Spleen (tissue), 7 donors: ENCODE results near the gene RAB3D.

Source experiments
- POLR2A ChIP-seq, 3 donors: fragments of 450-650 bp; IDR thresholded peaks; one replicate each; pipeline ENCODE4 v1.5.1; 2017; ENCODE audit warnings: antibody characterized with exemption in 3 of 3, mild to moderate bottlenecking in 1 of 3
- TF ChIP-seq, protein P1 (sequence below), 11 experiments: fragments of 200-600 bp in 7 of 11; fragments of 450-650 bp in 4 of 11; sonication (generic) in 4 of 11; IDR thresholded peaks in 8 of 11; conservative IDR thresholded peaks in 3 of 11; 1 replicate in 7 of 11; 2 replicates in 4 of 11; pipeline versions ENCODE4 v1.4.0 to v1.8.0; 2016 to 2021; ENCODE audit warnings: antibody characterized with exemption in 11 of 11, inconsistent platforms in 4 of 11, mild to moderate bottlenecking in 1 of 11
- donor health status: DM: no; HTN: no; CAD: no; lungs with moderate emphysema.
- donor health status: DM: no; HTN: no; CAD: no.
- donor health status: DM: no; HTN: no; CAD: no.

DNA sequence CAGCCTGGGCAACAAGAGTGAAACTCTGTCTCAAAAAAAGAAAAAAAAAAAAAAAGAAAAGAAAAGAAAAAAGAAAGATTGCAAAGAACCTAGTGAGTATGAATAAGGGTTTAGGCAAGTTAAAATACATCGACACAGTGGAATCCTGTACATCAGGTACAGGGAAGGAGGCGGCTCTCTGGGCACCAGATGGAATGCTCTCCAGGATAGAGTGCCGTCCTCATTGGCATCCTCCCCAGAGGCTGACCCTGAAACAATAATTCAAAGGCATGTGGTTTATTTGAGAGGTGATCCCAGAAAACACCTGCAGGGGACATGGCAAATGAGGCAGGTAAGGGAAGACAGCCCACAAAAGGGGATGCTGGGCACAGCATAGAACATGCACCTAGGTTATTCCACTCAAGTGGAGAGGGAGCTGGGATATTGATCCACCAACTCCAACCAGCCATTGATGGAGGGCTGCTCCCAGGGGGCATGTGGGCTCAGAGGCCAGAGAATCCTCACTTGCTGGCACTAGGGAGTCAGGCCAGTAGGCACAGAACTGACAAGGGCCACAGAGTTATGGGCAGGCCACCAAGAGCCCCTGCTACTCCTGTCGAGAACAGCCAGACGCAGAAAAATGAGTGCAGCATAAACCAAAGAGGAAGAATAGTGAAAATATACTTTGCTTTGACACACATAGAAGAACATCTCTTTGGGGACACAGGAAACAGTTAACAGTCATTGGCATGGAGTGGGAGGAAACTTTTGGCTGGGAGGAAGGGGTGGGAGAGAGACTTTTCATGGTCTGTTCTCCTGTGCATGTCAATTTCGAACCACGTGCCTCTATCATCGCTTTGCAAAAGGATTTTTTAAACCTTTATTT lies 39.3 kb downstream of the RAB3D start:
- TF ChIP-seq POLR2A (IDR thresholded peaks at IDR 0.05) = no peak
- TF ChIP-seq, protein P1, sequence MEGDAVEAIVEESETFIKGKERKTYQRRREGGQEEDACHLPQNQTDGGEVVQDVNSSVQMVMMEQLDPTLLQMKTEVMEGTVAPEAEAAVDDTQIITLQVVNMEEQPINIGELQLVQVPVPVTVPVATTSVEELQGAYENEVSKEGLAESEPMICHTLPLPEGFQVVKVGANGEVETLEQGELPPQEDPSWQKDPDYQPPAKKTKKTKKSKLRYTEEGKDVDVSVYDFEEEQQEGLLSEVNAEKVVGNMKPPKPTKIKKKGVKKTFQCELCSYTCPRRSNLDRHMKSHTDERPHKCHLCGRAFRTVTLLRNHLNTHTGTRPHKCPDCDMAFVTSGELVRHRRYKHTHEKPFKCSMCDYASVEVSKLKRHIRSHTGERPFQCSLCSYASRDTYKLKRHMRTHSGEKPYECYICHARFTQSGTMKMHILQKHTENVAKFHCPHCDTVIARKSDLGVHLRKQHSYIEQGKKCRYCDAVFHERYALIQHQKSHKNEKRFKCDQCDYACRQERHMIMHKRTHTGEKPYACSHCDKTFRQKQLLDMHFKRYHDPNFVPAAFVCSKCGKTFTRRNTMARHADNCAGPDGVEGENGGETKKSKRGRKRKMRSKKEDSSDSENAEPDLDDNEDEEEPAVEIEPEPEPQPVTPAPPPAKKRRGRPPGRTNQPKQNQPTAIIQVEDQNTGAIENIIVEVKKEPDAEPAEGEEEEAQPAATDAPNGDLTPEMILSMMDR (IDR thresholded peaks at IDR 0.05 in 8 of 11, conservative IDR thresholded peaks at IDR 0.05 in 3 of 11) = no peak
